HepG2 (cell line): Measurements from ENCODE around the gene RASIP1. TPM values are rescaled to one million over a fixed set of nuclear protein-coding genes. Genes with fewer than 3 reads are reported as not detected.

Experiments
- ATAC-seq: fragments of 200-7000 bp; cut with Tn5 transposase; 3 replicates; pipeline ENCODE4 v1.9.1; 2020; ENCODE audit warnings: mild to moderate bottlenecking, moderate library complexity
- BruUV-seq: library from RNA; stranded (reverse); fragments of 400-500 nt; replicated peaks from 2 replicates; lab custom pipeline; 2021; lab: Mats Ljungman, UMichigan
- CTCF ChIA-PET: fragments of 300-600 bp; formaldehyde crosslinking; extraction: SDS; loops from one replicate; lab custom pipeline; 2021; ENCODE audit warnings: low total read pairs, inconsistent platforms, low intra/inter-chr PET ratio; lab: Yijun Ruan, JAX
- POLR2A ChIA-PET: fragments of 350-600 bp; sonication (Branson Sonifier 250); formaldehyde crosslinking; loops from one replicate; lab custom pipeline; 2020; ENCODE audit warnings: antibody characterized with exemption, inconsistent platforms; lab: Yijun Ruan, JAX
- DNase-seq: peaks from one replicate; pipeline ENCODE4 v3.0.0-alpha.2; 2015; ENCODE audit warnings: low spot score
- FAIRE-seq: peaks from 3 replicates; lab custom pipeline; 2011; peaks lifted over from hg19 to GRCh38; lab: Jason Lieb, UNC
- H2AFZ ChIP-seq: one replicate; pipeline ENCODE4 v1.6.1; 2011; ENCODE audit warnings: low read length, inconsistent platforms
- H3K27ac ChIP-seq: fragments of 300-600 bp; 3 replicates; pipeline ENCODE4 v1.8.0; 2011; ENCODE audit warnings: mixed run types, mild to moderate bottlenecking, mixed read lengths, low read length, inconsistent platforms; ENCODE audit not compliant: insufficient read depth; ENCODE audit errors: extremely low read length
- H3K27me3 ChIP-seq, 2 experiments: fragments of 200-600 bp in 1 of 2; 2 replicates in 1 of 2; 3 replicates in 1 of 2; pipeline versions ENCODE4 v1.6.0 to v1.8.0; 2011; ENCODE audit warnings: low read length in 2 of 2, mild to moderate bottlenecking in 2 of 2, moderate library complexity in 2 of 2, inconsistent platforms in 1 of 2; ENCODE audit not compliant: insufficient read depth in 2 of 2, control insufficient read depth in 1 of 2
- H3K36me3 ChIP-seq, 2 experiments: fragments of 200-600 bp in 1 of 2; replicated peaks in 1 of 2; 2 replicates in 1 of 2; 3 replicates in 1 of 2; pipeline versions ENCODE4 v1.5.1 to v1.8.0; 2011; ENCODE audit warnings: low read length in 2 of 2, inconsistent platforms in 1 of 2; ENCODE audit not compliant: insufficient read depth in 2 of 2, control insufficient read depth in 1 of 2
- H3K4me1 ChIP-seq: 2 replicates; pipeline ENCODE4 v1.5.1; 2012; ENCODE audit warnings: low read length, inconsistent platforms; ENCODE audit not compliant: insufficient read depth
- H3K4me2 ChIP-seq: 2 replicates; pipeline ENCODE4 v1.6.0; 2011; ENCODE audit warnings: low read depth, low read length, inconsistent platforms
- H3K4me3 ChIP-seq, 3 experiments: fragments of 200-600 bp in 1 of 3; sonication (generic), shearing (Covaris generic) in 1 of 3; replicated peaks in 1 of 3; 2 replicates each; pipeline ENCODE4 v1.5.1; 2011 to 2016; ENCODE audit warnings: low read length in 3 of 3, inconsistent platforms in 2 of 3, low read depth in 2 of 3, mild to moderate bottlenecking in 2 of 3, control low read depth in 1 of 3, mixed read lengths in 1 of 3; ENCODE audit not compliant: insufficient read depth in 1 of 3
- H3K79me2 ChIP-seq: one replicate; pipeline ENCODE4 v1.6.1; 2011; ENCODE audit warnings: low read length, inconsistent platforms; ENCODE audit not compliant: insufficient read depth
- H3K9ac ChIP-seq: 2 replicates; pipeline ENCODE4 v1.6.0; 2011; ENCODE audit warnings: mild to moderate bottlenecking, low read depth, low read length, inconsistent platforms; ENCODE audit not compliant: insufficient read depth
- H3K9me3 ChIP-seq: 2 replicates; pipeline ENCODE4 v1.5.1; 2012; ENCODE audit warnings: mild to moderate bottlenecking, low read length
- H4K20me1 ChIP-seq: 2 replicates; pipeline ENCODE4 v1.6.0; 2011; ENCODE audit warnings: inconsistent platforms, mild to moderate bottlenecking, low read length, moderate library complexity; ENCODE audit not compliant: insufficient read depth
- ARNTL ChIP-seq: sonication (generic); formaldehyde crosslinking; IDR thresholded peaks from 2 replicates; pipeline ENCODE4 v1.4.0; 2020; ENCODE audit warnings: mild to moderate bottlenecking, missing genetic modification reagents
- FOXA3 ChIP-seq: IDR thresholded peaks from 2 replicates; pipeline ENCODE4 v1.6.1; 2016; ENCODE audit warnings: missing genetic modification reagents, missing compliant biosample characterization
- IRF1 ChIP-seq: sonication (generic); formaldehyde crosslinking; IDR thresholded peaks from 2 replicates; pipeline ENCODE4 v1.4.0; 2020; ENCODE audit warnings: low read depth, mild to moderate bottlenecking, missing genetic modification reagents
- MTERF4 ChIP-seq: sonication (generic); formaldehyde crosslinking; IDR thresholded peaks from 2 replicates; pipeline ENCODE4 v1.8.0; 2023; ENCODE audit warnings: mild to moderate bottlenecking, missing genetic modification reagents
- NR2C2 ChIP-seq: sonication (generic); formaldehyde crosslinking; IDR thresholded peaks from 2 replicates; pipeline ENCODE4 v1.4.0; 2020; ENCODE audit warnings: missing genetic modification reagents, mild to moderate bottlenecking, moderate library complexity, borderline replicate concordance
- PAXIP1 ChIP-seq: sonication (generic); formaldehyde crosslinking; conservative IDR thresholded peaks from 2 replicates; pipeline ENCODE4 v1.4.0; 2020; ENCODE audit warnings: mild to moderate bottlenecking, missing genetic modification reagents, moderate library complexity
- ZNF687 ChIP-seq: sonication (generic); formaldehyde crosslinking; IDR thresholded peaks from 2 replicates; pipeline ENCODE4 v1.5.1; 2020; ENCODE audit warnings: mild to moderate bottlenecking, missing genetic modification reagents, moderate library complexity
- ZNF704 ChIP-seq: sonication (generic); formaldehyde crosslinking; IDR thresholded peaks from 2 replicates; pipeline ENCODE4 v1.8.1; 2023; ENCODE audit warnings: mild to moderate bottlenecking, inconsistent platforms, moderate library complexity, missing genetic modification reagents, borderline replicate concordance
- ZNF749 ChIP-seq: sonication (generic); formaldehyde crosslinking; IDR thresholded peaks from 2 replicates; pipeline ENCODE4 v1.8.0; 2022; ENCODE audit warnings: mild to moderate bottlenecking, missing genetic modification reagents, moderate library complexity, borderline replicate concordance
- WGBS: methylation state at CpG from one replicate; pipeline ENCODE4 v1.1.6; 2017; ENCODE audit warnings: low lambda C conversion rate; 5-methylcytosine and 5-hydroxymethylcytosine counted together
- in situ Hi-C: cut with HindIII; loops from 2 replicates; pipeline ENCODE4 v1.10.0; 2017; ENCODE audit warnings: low pct_unique_long_range_greater_than_20kb; ENCODE audit not compliant: extremely low pct_ligation_motif_present
- intact Hi-C: fragments of 100-400 bp; cut with micrococcal nuclease; formaldehyde crosslinking; loops from one replicate; pipeline ENCODE4 v1.10.0; 2022; ENCODE audit not compliant: unreplicated experiment
- polyA plus RNA-seq, 8 experiments: library from polyadenylated mRNA; depleted of rRNA in 3 of 8; stranded (reverse) in 7 of 8; unstranded in 1 of 8; fragments of >200 nt; fragmentation: Illumina TruSeq in 4 of 8; extraction: Trizol in 4 of 8; gene quantifications; 2 replicates each; pipeline versions ENCODE4 v1.2.1 to v1.2.3, GENCODE V29; 2011 to 2016; ENCODE audit warnings: low read depth in 4 of 8, missing spikeins in 1 of 8, mixed read lengths in 1 of 8; ENCODE audit not compliant: insufficient read depth in 1 of 8
- total RNA-seq, 5 experiments: library from RNA; depleted of rRNA; stranded (reverse); fragments of >200 nt; fragmentation: Illumina TruSeq; extraction: Trizol; gene quantifications; 2 replicates each; pipeline ENCODE4 v1.2.3, GENCODE V29; 2016; ENCODE audit warnings: low read depth in 1 of 5

The RASIP1 gene
- total and polyA plus RNA-seq, 2 of the 13 experiments (the other 11 are each of a cell fraction or from before 2014, with no cell fraction given) = 0.44 to 0.58 TPM

- FAIRE-seq (peak; percentile 39), ATAC-seq (peak; percentile 96), DNase-seq (peak; percentile 92)
- BruUV-seq = no TSS peak
- 0% methylated on average over 7 of the region's 96 CpGs for WGBS
- peak overlapping the region; percentile 53 to 89 (median 81) for H3K4me3 ChIP-seq
- no peaks in the 10 kb centered on the region for H4K20me1 ChIP-seq
- in situ Hi-C loops = no loop called here
- H3K9ac ChIP-seq = peak overlapping the region; percentile 81
- H3K9me3 ChIP-seq = no peaks in the 10 kb centered on the region
- intact Hi-C loops = loop anchor here (1.0 kb wide), 2 partner anchors 24 to 63 kb away; no protein-coding TSS in a partner anchor
- H3K4me2 ChIP-seq = peak overlapping the region; percentile 98
- no peaks in the 10 kb centered on the region for H3K36me3 ChIP-seq
- ChIA-PET CTCF (interaction anchor here (1.3 to 1.7 kb wide), 5 partner anchors 25 to 92 kb away, joined by 6 to 18 read pairs (median 10); partner anchors contain the start of gene CA11), POLR2A (interaction anchor here (0.5 to 2.1 kb wide), 17 partner anchors 10 to 237 kb away, joined by 3 to 40 read pairs (median 4); partner anchors contain the start of genes CA11, FUT2, MAMSTR and PPP1R15A)
- H3K27me3 ChIP-seq = peaks cover 0 to 1% of the 10 kb centered on the region in 2 experiments; a peak in 1 of 5 replicates
- H3K79me2 ChIP-seq = no peaks in the 10 kb centered on the region
- peak overlapping the region; percentile 44 for H2AFZ ChIP-seq
- peaks cover 38% of the 10 kb centered on the region for H3K4me1 ChIP-seq
- peak overlapping the region; percentile 94 for H3K27ac ChIP-seq
- TF ChIP-seq NR2C2 (CRISPR knock-in tag) (peak; percentile 56; the same call in 1 of the 2 replicates), MTERF4 (peak; percentile 40; the same call in 1 of the 2 replicates), ZNF704 (CRISPR knock-in tag) (peak; percentile 75; the same call in 1 of the 2 replicates), PAXIP1 (CRISPR knock-in tag) (peak; percentile 56), ZNF687 (peak; percentile 84), IRF1 (CRISPR knock-in tag) (peak; percentile 76; the same call in 1 of the 2 replicates), FOXA3 (peak; percentile 25; the same call in 1 of the 2 replicates), ZNF749 (CRISPR knock-in tag) (no peak), ARNTL (CRISPR knock-in tag) (peak; percentile 24; the same call in 1 of the 2 replicates)
Observed at GRCh38 chr19:48738557-48739403, 1.6 kb downstream of the RASIP1 start.
